HUES48 (cell line): ENCODE data around the gene EXOSC1.
"Not testable (repeated sequence)": the region's sequence is repeated elsewhere in the genome, so short reads cannot be mapped to it uniquely, and the experiment has no call there.

Source experiments
- H3K27ac ChIP-seq: one replicate; pipeline ENCODE4 v1.7.0; 2013; ENCODE audit warnings: low read depth, low read length, inconsistent platforms
- H3K27me3 ChIP-seq: 2 replicates; pipeline ENCODE4 v1.6.1; 2013; ENCODE audit warnings: mild to moderate bottlenecking, low read length; ENCODE audit not compliant: control insufficient read depth, insufficient read depth
- H3K36me3 ChIP-seq: 2 replicates; pipeline ENCODE4 v1.6.1; 2013; ENCODE audit warnings: low read length; ENCODE audit not compliant: control insufficient read depth, insufficient read depth
- H3K4me1 ChIP-seq: 2 replicates; pipeline ENCODE4 v1.6.1; 2013; ENCODE audit warnings: mild to moderate bottlenecking, low read length; ENCODE audit not compliant: control insufficient read depth, insufficient read depth
- H3K4me3 ChIP-seq: 2 replicates; pipeline ENCODE4 v1.5.1; 2013; ENCODE audit warnings: mild to moderate bottlenecking, low read depth, low read length
- H3K9ac ChIP-seq: 2 replicates; pipeline ENCODE4 v1.6.1; 2013; ENCODE audit warnings: mild to moderate bottlenecking, low read depth, low read length, moderate library complexity
- H3K9me3 ChIP-seq: 2 replicates; pipeline ENCODE4 v1.6.1; 2013; ENCODE audit warnings: low read length; ENCODE audit not compliant: control insufficient read depth, insufficient read depth

The EXOSC1 gene

DNA sequence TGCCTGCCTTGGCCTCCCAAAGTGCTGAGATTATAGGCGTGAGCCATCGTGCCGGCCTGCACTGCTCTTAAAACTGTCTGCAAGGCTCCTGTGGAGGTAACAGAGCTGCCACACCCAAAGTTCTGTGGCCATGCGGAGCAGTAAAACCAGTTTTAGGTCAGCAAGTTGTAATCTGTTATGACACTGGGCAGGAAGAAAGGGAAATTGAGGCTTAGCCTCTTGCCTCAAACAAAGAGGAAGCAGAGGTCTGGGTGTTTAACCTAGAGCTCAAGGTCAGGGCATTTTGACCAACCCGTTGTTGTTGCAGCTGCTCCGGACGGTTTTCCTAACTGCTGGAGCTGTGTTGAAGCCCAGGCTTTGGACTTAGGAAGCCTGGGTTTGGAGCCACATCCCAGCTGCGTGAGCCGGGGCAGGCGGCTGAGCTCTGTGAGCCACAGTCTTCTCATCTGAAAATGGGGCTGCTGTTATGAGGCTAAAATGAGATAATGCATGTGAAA lies 37.3 kb downstream of the EXOSC1 start:
- Histone ChIP-seq H3K9ac (no peak overlapping the region), H3K4me1 (no peaks in the 10 kb centered on the region), H3K27ac (no peak overlapping the region), H3K36me3 (no peaks in the 10 kb centered on the region), H3K9me3 (no peaks in the 10 kb centered on the region), H3K4me3 (no peak overlapping the region), H3K27me3 (no peaks in the 10 kb centered on the region)

DNA sequence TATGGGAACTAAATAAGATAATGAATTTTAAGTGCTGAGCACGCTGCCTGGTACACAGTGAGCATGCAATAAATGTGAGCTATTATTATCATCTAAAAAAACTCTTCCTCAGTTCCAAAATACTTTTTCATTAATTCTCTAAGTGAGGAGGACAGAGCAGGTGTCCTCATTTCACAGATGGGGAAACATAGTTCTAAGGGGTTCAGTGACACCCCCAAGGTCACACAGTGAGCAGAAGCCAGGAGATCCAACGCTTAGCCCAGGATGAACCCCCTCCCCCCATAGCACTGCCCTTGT lies 37.9 kb downstream of the EXOSC1 start:
- Histone ChIP-seq H3K27me3 (no peaks in the 10 kb centered on the region), H3K4me1 (no peaks in the 10 kb centered on the region), H3K27ac (no peak overlapping the region), H3K9ac (no peak overlapping the region), H3K9me3 (no peaks in the 10 kb centered on the region), H3K4me3 (no peak overlapping the region), H3K36me3 (no peaks in the 10 kb centered on the region)

DNA sequence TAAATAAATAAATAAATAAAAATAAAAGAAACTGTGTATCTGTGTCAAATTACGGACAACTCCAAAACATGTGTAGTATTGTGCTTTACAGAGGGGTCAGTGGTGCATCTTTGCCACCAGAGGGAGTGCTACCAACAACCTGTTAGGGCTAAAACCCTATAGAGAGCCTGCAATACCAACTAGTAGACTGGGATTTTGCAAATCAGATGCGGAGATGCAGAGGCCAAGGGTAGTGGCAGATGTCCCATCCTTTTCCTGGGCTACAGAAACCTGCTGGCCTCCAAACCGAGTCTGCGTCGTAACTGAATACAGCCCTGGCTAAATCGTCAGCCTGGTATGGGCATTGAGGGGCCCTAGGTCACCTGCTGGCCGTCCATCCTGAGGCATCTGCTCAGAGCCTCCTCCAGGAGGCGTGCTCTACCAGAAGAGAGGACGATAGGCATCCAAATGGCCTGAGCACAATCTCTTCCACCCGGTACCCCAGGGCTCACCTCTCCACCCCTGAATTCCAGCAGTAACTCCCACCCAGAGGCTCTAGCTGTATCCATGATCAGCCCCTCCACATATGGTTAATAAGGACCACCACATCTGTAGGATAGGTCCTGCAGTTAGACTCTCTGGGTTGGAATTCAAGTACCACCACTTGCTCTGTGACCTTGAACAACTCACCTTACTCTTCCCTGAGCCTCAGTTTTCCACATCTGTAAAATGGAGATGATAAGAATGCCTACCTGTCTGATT lies 38.4 kb downstream of the EXOSC1 start:
- Histone ChIP-seq H3K27me3 (no peaks in the 10 kb centered on the region), H3K9me3 (no peaks in the 10 kb centered on the region), H3K9ac (no peak overlapping the region), H3K4me1 (no peaks in the 10 kb centered on the region), H3K36me3 (no peaks in the 10 kb centered on the region), H3K27ac (peak overlapping the region; percentile 26), H3K4me3 (peak overlapping the region; percentile 56)

- H3K27me3 ChIP-seq, H3K27ac ChIP-seq, H3K4me3 ChIP-seq, H3K9ac ChIP-seq, H3K4me1 ChIP-seq, H3K36me3 ChIP-seq, H3K9me3 ChIP-seq: not testable (repeated sequence)
Measured at GRCh38 chr10:97406483-97406882, 39.3 kb downstream of the EXOSC1 start.

DNA sequence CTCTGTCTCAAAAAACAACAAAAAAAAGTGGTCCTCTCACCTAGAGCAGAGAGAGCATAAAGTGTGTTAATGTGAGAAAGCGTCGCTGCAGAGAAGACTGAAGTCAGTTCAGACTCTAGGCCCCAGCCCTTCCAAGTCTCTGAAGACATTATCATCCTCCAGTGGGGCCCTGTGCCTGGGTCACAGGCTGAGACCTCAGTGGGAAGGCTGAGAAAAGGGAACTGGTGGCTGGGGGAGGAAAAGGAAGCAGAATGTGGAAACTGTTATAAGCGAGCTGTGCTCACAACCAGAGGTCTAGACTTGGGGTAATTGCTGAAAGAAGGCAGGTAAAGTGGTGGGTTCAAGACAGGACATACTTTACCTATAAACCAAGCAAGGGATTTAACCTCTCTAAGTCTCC lies 39.7 kb downstream of the EXOSC1 start:
- Histone ChIP-seq H3K9me3 (no peaks in the 10 kb centered on the region), H3K4me3 (no peak overlapping the region), H3K4me1 (no peaks in the 10 kb centered on the region), H3K27ac (no peak overlapping the region), H3K9ac (no peak overlapping the region), H3K36me3 (no peaks in the 10 kb centered on the region), H3K27me3 (no peaks in the 10 kb centered on the region)

- Histone ChIP-seq H3K9ac (no peak overlapping the region), H3K9me3 (no peaks in the 10 kb centered on the region), H3K27me3 (no peaks in the 10 kb centered on the region), H3K4me1 (peaks cover 7% of the 10 kb centered on the region), H3K27ac (no peak overlapping the region), H3K4me3 (no peak overlapping the region), H3K36me3 (peaks cover 10% of the 10 kb centered on the region; the same call in 1 of the 2 replicates)
Measured at GRCh38 chr10:97404044-97404443, 41.8 kb downstream of the EXOSC1 start.

DNA sequence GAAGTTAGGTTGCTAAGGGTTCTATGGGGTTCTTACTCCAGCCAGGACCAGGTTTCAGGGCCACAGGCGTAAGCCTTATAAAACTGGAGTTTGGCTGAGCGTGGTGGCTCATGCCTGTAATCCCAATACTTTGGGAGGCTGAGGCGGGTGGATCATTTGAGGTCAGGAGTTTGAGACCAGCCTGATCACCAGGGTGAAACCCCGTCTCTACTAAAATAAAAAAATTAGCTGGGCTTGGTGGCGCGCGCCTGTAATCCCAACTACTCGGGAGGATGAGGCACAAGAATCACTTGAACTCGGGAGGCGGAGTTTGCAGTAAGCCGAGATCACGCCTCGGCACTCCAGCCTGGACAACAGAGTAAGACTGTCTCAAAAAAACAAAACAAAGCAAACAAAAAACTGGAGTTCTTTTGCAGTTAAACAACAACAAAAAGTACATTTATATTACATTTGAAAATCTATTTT lies 44.3 kb downstream of the EXOSC1 start:
- peaks cover 7% of the 10 kb centered on the region for H3K4me1 ChIP-seq
- peaks cover 29% of the 10 kb centered on the region for H3K36me3 ChIP-seq
- H3K27me3 ChIP-seq, result no peaks in the 10 kb centered on the region
- peak overlapping the region; percentile 90 for H3K4me3 ChIP-seq
- peak overlapping the region; percentile 79 for H3K27ac ChIP-seq
- no peak overlapping the region for H3K9ac ChIP-seq
- no peaks in the 10 kb centered on the region for H3K9me3 ChIP-seq

GRCh38 chr10:97400665-97401454 lies 44.9 kb downstream of the EXOSC1 start, which contains the start of gene RRP12:
TSS of gene RRP12 (minus strand) at chr10:97401340. CDS start at chr10:97401231, 109 bp downstream.
- Histone ChIP-seq H3K27ac (peak within 1 kb of the TSS; percentile 79), H3K4me3 (peak within 1 kb of the TSS; percentile 90), H3K9me3 (no peaks in the 10 kb centered on the region), H3K9ac (peak within 1 kb of the TSS; percentile 65; the same call in 1 of the 2 replicates), H3K4me1 (peaks cover 7% of the 10 kb centered on the region), H3K27me3 (no peaks in the 10 kb centered on the region), H3K36me3 (peaks cover 36% of the 10 kb centered on the region)

GRCh38 chr10:97399843-97400545 lies 45.8 kb downstream of the EXOSC1 start:
- Histone ChIP-seq H3K9ac (0 out of 2 replicates have a peak overlapping the region, but pooled peaks have one; percentile 65), H3K9me3 (no peaks in the 10 kb centered on the region), H3K4me3 (peak overlapping the region; percentile 90), H3K36me3 (peaks cover 44% of the 10 kb centered on the region), H3K4me1 (peaks cover 7% of the 10 kb centered on the region), H3K27ac (peak overlapping the region; percentile 79), H3K27me3 (no peaks in the 10 kb centered on the region)

- Histone ChIP-seq H3K4me1 (peaks cover 7% of the 10 kb centered on the region), H3K9ac (no peak overlapping the region), H3K9me3 (no peaks in the 10 kb centered on the region), H3K27me3 (no peaks in the 10 kb centered on the region), H3K4me3 (no peak overlapping the region), H3K36me3 (peaks cover 76% of the 10 kb centered on the region), H3K27ac (no peak overlapping the region)
Measured at GRCh38 chr10:97396056-97396455, 49.8 kb downstream of the EXOSC1 start.
